Stimulated activated naive CD8-positive, alpha-beta T cell treated with anti-CD3 and anti-CD28 coated beads, Interleukin-15, Interleukin-2, amounts not matched to agents 100 U/mL and 50 U/mL, for 24 hours (primary cell): Measurements from ENCODE around the gene PLLP.
"Not testable (repeated sequence)": the region's sequence is repeated elsewhere in the genome, so short reads cannot be mapped to it uniquely, and the experiment has no call there.

Source experiments
- ATAC-seq: fragments of 150-1000 bp; cut with Tn5 transposase; one replicate; pipeline ENCODE4 v1.10.0; 2021
- DNase-seq: peaks from one replicate; pipeline ENCODE4 v3.0.0; 2021

PLLP gene

GRCh38 chr16:57303021-57303909 lies 18.8 kb upstream of the PLLP start:
- ATAC-seq (no peak), DNase-seq (no peak)

DNA sequence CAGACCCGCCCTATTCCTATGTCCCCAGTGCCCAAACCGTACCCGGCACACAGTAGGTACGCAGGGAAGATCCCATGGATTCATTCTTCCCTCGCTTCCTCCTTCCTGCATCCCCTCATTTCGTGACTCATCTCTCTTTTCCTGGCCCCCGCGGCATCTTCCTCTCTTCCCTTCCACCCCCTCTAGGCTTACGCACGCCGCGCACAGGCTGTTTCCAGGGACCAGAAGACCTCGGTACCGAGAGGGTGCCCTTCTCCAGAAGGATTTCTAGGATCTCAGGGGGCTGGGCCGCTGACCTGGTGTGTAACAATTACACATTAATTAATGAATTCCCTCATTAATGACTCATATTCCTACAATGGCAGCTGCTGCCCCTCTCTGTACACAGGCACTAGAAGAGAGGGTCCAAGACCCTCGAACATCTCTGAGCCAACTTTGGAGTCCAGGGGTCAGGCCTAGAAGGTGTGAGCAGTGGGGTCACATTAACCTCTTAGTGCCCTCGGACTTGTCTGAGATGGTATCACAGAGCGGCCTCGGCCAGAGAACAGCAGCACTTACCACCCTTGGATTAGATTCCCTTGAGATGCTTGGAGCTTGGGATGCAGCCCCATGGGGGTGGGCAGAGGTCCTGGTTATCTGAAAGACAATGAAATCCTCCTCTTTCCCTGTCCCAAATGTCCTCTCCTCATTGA lies 16.8 kb upstream of the PLLP start:
- ATAC-seq (no peak), DNase-seq (no peak)

DNA sequence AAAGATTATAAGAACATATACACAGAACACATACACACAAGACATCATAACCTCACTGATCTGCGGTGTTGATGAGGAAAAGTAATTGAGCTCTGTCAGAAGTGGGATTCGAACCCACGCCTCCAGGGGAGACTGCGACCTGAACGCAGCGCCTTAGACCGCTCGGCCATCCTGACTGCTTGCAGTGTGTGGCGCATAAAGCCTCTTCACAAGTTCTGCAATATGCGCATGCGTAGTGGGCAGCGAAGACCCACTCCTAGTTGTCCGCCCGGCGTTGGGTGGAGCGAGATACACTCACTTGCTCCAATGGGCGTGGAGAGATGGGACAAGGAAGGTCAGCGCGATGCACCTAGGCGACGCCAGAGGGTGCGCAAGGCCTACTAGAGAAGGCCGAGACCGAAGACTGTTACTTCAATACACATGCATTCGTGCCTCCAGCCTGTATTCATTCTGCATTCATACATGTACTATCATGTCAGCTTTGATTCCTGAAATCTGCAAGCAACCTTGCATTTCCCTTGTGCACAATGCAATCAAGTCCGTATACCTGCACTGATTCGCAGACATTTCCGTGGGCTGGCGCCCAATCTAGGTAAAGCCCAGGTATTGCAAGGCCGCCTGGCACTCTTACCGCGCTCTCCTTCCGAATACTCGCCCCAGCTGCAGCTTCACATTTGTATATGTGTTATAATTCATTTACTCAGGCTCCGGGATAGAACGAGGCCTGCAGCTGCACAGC lies 16.1 kb upstream of the PLLP start:
- DNase-seq (peak; percentile 97), ATAC-seq (peak; percentile 88)

DNA sequence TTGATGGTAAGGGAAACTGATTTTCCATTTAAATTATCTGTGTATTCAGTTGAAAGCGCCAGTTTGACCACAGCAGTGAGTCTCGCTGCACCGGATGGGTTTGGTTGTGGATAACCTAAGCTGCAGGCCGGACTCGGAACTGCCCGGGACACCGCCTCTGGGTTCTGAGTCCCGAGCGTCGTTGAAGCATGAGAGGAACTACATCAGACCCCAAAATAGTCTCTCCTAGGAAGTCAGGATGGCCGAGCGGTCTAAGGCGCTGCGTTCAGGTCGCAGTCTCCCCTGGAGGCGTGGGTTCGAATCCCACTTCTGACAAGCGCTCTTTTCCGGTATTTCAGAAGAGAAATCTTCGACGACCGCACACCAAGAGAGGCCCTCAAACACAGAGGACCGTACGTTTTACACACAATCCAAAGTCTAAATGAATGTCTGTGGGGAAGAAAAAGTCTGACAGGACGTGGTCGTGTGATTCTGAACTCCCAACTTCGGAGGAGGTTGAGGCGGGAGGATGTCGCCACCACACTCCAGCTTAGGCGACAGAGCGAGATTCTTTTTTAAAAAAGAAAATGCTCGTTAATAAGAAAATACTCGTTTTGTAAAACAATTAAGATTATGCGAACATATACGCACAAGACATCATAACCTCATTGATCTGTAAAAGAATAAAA lies 15.4 kb upstream of the PLLP start:
- DNase-seq (peak; percentile 84), ATAC-seq (peak; percentile 85)

- no peak for ATAC-seq
Measured at GRCh38 chr16:57299009-57299718, 14.7 kb upstream of the PLLP start.

DNA sequence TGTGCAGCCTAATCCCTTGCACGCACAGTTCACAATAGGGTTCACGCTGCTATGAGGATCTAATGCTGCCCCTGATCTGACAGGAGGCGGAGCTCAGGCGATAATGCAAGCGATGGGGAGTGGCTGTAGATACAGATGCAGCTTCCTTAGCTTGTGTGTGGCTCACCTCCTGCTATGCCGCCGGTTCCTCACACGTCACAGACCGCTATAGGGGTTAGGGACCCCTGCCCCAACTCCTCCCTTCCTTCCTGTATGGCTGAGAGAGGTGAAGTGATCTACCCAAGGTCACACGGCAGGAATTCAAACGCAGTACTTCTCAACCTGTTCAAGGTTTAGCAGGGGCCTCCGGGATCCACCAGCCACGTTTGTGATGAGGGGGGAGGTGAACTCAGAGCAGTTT lies 13.4 kb upstream of the PLLP start:
- ATAC-seq = no peak
- DNase-seq = peak; percentile 31

More at GRCh38 chr16:57299009-57299718, 14.7 kb upstream of the PLLP start:
- DNase-seq = peak; percentile 57

- DNase-seq (no peak), ATAC-seq (no peak)
Measured at GRCh38 chr16:57289391-57290257, 5.2 kb upstream of the PLLP start.

GRCh38 chr16:57285379-57285778 lies 907 bp upstream of the PLLP start:
- DNase-seq (no peak), ATAC-seq (no peak)

DNA sequence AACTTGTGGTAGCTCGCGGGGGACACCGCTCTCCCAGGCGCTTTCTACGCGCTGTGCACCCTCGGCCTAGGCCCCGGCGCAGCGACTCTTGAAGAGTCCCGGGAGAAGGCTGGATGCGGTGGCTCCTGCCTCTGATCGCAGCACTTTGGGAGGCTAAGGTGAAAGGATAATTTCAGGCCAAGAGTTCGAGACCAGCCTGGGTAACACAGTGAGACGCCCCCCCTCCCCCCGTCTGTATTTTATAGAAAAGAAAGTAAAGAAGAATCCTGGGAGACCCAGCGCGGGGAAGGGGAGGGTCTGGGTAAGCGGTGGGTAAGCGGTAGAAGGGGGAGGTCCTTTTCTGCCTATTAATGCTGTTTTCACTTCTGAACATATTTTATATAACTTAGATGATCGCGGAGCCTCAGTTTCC lies 486 bp upstream of the PLLP start:
- ATAC-seq = peak; percentile 42
- no peak for DNase-seq

GRCh38 chr16:57283959-57284208 lies 588 bp downstream of the PLLP start:
- ATAC-seq = no peak
- DNase-seq = no peak

DNA sequence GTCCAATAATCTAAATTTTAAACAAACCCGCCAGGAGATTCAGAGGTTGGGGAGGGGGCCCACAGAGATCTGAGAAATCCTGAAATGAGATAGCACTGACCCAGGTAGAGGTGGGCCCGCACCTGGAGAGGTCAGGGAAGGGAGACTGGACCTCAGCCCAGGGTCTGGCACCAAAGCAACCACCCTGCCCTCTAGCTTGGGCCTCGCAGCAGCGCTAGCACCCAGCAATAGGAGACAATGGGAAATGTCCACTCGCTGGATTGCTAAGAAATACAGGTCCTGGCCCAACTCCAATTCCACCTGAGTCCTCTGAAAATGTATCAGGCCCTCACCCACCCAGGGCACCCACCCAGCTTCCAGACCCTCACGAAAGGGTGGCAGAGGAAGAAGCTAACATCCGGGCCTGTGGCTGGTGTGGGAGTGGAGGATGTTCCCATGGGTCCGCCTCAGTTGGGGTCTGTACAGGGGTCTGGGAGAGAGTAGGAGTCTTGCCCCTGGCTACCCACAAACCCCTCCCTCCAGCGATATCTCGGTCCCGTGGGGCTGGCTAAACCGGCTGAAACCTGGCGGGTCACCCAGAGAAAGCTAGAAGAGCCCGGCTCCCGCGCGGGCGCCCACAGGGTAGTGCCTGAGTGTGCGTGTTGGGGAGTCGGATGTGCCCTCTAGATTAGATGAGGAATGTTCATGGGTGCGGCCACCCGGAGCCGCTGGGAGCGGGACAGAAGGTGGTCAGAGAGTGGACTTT lies 1.1 kb downstream of the PLLP start:
- DNase-seq (no peak), ATAC-seq (no peak)

GRCh38 chr16:57282510-57283213 lies 1.8 kb downstream of the PLLP start:
- DNase-seq (no peak), ATAC-seq (no peak)

DNA sequence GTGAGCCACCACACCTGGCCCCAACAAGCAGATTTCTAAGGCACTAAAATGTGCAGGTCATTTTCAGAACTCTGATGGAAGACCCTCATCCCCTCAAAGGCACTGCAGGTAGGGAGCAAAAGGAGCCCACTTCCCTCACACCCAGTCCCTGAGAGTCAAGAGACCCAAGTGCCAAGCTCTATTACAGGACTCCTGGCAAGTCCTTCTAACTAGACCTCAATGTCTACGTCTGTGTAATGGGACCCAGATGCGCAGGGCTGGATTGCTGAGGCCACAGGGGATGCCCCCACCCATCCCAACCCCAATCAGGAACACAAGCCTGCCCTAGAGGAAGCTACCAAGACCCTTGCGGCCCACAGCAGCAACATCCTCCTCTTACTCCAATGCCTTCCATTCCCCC lies 2.7 kb downstream of the PLLP start:
- DNase-seq (no peak), ATAC-seq (no peak)

GRCh38 chr16:57279780-57280638 lies 4.5 kb downstream of the PLLP start:
- DNase-seq (no peak), ATAC-seq (no peak)

DNA sequence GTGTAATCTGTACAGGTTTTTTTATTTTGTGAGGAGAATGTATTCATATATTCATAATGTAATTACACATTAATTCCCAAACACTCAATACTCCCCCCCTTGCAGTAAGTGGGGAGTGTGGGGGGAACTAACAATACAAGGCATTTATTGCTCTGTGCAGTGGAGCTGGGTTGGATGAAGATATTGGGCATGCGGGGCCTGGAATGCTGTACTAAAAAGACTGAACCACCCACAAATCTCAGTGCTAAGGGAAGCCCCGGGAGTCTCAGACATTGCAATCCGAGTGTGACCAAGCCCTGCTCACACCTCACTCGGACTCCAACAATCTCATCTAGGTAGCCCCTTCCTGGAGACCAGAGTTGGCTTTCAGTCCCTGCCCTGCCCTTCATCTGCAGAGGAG lies 6.0 kb downstream of the PLLP start:
- ATAC-seq (no peak), DNase-seq (no peak)

GRCh38 chr16:57277586-57277985 lies 6.9 kb downstream of the PLLP start:
- peak; percentile 85 for ATAC-seq

DNA sequence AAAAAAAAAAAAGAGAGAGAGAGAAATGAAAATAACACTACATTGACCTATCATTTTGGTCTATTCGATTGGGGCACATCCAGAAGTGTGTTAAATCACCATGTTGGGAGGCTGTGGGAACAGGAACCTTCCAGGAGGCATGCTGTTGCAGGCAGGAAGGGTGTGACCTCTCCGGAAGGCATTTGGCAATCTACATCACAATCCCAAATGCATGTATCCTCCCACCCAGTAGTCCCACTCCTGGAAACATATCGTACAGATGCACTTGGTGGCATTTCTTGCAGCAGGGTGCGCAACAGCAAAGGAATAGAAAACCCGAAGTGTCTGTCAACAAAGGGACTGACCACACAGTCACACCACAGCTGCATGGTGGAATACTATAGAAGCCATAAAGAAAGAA lies 7.9 kb downstream of the PLLP start:
- DNase-seq (no peak), ATAC-seq (no peak)

More at GRCh38 chr16:57277586-57277985, 6.9 kb downstream of the PLLP start:
- DNase-seq = peak; percentile 62

GRCh38 chr16:57275946-57276345 lies 8.5 kb downstream of the PLLP start:
- not testable (repeated sequence) for ATAC-seq, DNase-seq
